ENCODE measurements around the gene CASP9. TPM values are rescaled to one million over a fixed set of nuclear protein-coding genes. Genes with fewer than 3 reads are reported as not detected.

CASP9 gene
- total and polyA plus RNA-seq, 2 of the 13 experiments (the other 11 are each of a cell fraction or from before 2014, with no cell fraction given) = 8.5 to 11.5 TPM

DNA sequence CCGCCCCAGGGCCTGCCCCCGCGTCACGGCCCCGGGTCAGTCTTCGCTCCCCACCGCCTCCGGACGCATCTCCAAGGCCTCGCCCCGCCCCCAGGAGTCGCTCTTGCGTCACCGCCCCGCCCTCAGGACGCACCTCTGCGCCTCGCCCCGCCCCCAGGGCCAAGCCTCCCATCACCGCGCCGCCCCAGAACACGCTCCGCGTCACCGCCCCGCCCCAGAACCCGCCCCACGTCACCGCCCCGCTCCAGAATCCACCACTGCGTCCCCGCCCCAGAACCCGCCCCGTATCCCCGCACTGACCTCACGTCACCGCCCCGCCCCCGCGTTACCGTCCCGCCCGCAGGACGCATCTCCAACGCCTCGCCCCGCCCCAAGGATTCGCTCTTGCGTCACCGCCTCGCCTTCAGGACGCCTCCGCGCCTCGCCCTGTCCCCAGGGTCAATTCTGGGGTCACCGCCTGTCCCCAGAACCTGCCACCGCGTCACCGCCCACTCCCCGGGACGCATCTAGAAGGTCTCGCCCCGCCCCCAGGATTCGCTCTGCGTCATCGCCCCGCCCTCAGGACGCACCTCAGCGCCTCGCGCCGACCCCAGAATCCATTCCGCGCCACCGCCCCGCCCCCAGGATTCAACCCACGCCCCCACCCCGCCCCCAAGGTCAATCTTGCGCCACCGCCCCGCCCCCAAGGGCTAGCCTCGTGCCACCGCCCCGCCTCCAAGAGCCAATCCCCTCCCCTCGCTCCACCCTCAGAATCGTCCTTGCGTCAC is 451 bp upstream of the CASP9 start (continued):
- TF ChIP-seq SPEN (CRISPR knock-in tag; IDR thresholded peaks at IDR 0.05; ENCODE audit: low read depth) = peak; percentile 65; the same call in 1 of the 2 replicates
- TF ChIP-seq, protein P1, sequence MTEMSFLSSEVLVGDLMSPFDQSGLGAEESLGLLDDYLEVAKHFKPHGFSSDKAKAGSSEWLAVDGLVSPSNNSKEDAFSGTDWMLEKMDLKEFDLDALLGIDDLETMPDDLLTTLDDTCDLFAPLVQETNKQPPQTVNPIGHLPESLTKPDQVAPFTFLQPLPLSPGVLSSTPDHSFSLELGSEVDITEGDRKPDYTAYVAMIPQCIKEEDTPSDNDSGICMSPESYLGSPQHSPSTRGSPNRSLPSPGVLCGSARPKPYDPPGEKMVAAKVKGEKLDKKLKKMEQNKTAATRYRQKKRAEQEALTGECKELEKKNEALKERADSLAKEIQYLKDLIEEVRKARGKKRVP (CRISPR knock-in tag; IDR thresholded peaks at IDR 0.05) = 0 out of 4 replicates have a peak, but pooled peaks of 1 of the 2 experiments have one; percentile 35
- peak; percentile 37; the same call in 1 of the 2 replicates for TF ChIP-seq BHLHE40 (IDR thresholded peaks at IDR 0.05; ENCODE audit: low read length)
- TF ChIP-seq, protein P2, sequence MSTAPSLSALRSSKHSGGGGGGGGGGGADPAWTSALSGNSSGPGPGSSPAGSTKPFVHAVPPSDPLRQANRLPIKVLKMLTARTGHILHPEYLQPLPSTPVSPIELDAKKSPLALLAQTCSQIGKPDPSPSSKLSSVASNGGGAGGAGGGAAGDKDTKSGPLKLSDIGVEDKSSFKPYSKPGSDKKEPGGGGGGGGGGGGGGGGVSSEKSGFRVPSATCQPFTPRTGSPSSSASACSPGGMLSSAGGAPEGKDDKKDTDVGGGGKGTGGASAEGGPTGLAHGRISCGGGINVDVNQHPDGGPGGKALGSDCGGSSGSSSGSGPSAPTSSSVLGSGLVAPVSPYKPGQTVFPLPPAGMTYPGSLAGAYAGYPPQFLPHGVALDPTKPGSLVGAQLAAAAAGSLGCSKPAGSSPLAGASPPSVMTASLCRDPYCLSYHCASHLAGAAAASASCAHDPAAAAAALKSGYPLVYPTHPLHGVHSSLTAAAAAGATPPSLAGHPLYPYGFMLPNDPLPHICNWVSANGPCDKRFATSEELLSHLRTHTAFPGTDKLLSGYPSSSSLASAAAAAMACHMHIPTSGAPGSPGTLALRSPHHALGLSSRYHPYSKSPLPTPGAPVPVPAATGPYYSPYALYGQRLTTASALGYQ (CRISPR knock-in tag; IDR thresholded peaks at IDR 0.05) = no peak
- TF ChIP-seq ATF1 (CRISPR knock-in tag; IDR thresholded peaks at IDR 0.05) = 0 out of 2 replicates have a peak, but pooled peaks have one; percentile 20
- TF ChIP-seq HOXA3 (CRISPR knock-in tag; IDR thresholded peaks at IDR 0.05) = peak; percentile 73
- no peak for TF ChIP-seq ZNF607 (CRISPR knock-in tag; IDR thresholded peaks at IDR 0.05; ENCODE audit: borderline replicate concordance)
- no peak for TF ChIP-seq ZNF33B (CRISPR knock-in tag; IDR thresholded peaks at IDR 0.05)
- peak; percentile 68 for TF ChIP-seq RBFOX2 (IDR thresholded peaks at IDR 0.05; ENCODE audit: low read depth, low read length)
- TF ChIP-seq TAF15 (IDR thresholded peaks at IDR 0.05; ENCODE audit: low read depth, low read length, poor library complexity, severe bottlenecking) = no peak
- no peak for TF ChIP-seq CBX2 (IDR thresholded peaks at IDR 0.05; ENCODE audit: low read depth, low read length)
- no peak for TF ChIP-seq CBX2 (CRISPR knock-in tag; IDR thresholded peaks at IDR 0.05; ENCODE audit: low read depth)
- 0 out of 2 replicates have a peak, but pooled peaks have one; percentile 2 for TF ChIP-seq GABPA (IDR thresholded peaks at IDR 0.05; ENCODE audit: low read depth, low read length)
- no peak for TF ChIP-seq GABPA (CRISPR knock-in tag; IDR thresholded peaks at IDR 0.05; ENCODE audit: low read depth)
- TF ChIP-seq FOSL2 (CRISPR knock-in tag; IDR thresholded peaks at IDR 0.05) = peak; percentile 3; the same call in 1 of the 2 replicates
- peak; percentile 36; the same call in 1 of the 2 replicates for TF ChIP-seq NR2F6 (IDR thresholded peaks at IDR 0.05)
- TF ChIP-seq NR2F6 (CRISPR knock-in tag; IDR thresholded peaks at IDR 0.05) = peak; percentile 37; the same call in 1 of the 2 replicates
- TF ChIP-seq TCF7 (IDR thresholded peaks at IDR 0.05; ENCODE audit: low read depth) = no peak
- peak; percentile 79; the same call in 1 of the 2 replicates for TF ChIP-seq SP4 (CRISPR knock-in tag; IDR thresholded peaks at IDR 0.05)
- TF ChIP-seq ZFX (CRISPR knock-in tag; IDR thresholded peaks at IDR 0.05; ENCODE audit: low read depth) = 0 out of 2 replicates have a peak, but pooled peaks have one; percentile 5
- peak; percentile 8; the same call in 1 of the 2 replicates for TF ChIP-seq MED1 (CRISPR knock-in tag; IDR thresholded peaks at IDR 0.05)
- TF ChIP-seq, protein P3, sequence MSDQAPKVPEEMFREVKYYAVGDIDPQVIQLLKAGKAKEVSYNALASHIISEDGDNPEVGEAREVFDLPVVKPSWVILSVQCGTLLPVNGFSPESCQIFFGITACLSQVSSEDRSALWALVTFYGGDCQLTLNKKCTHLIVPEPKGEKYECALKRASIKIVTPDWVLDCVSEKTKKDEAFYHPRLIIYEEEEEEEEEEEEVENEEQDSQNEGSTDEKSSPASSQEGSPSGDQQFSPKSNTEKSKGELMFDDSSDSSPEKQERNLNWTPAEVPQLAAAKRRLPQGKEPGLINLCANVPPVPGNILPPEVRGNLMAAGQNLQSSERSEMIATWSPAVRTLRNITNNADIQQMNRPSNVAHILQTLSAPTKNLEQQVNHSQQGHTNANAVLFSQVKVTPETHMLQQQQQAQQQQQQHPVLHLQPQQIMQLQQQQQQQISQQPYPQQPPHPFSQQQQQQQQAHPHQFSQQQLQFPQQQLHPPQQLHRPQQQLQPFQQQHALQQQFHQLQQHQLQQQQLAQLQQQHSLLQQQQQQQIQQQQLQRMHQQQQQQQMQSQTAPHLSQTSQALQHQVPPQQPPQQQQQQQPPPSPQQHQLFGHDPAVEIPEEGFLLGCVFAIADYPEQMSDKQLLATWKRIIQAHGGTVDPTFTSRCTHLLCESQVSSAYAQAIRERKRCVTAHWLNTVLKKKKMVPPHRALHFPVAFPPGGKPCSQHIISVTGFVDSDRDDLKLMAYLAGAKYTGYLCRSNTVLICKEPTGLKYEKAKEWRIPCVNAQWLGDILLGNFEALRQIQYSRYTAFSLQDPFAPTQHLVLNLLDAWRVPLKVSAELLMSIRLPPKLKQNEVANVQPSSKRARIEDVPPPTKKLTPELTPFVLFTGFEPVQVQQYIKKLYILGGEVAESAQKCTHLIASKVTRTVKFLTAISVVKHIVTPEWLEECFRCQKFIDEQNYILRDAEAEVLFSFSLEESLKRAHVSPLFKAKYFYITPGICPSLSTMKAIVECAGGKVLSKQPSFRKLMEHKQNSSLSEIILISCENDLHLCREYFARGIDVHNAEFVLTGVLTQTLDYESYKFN (CRISPR knock-in tag; conservative IDR thresholded peaks at IDR 0.05) = peak; percentile 42; the same call in 1 of the 2 replicates
- TF ChIP-seq, protein P4, sequence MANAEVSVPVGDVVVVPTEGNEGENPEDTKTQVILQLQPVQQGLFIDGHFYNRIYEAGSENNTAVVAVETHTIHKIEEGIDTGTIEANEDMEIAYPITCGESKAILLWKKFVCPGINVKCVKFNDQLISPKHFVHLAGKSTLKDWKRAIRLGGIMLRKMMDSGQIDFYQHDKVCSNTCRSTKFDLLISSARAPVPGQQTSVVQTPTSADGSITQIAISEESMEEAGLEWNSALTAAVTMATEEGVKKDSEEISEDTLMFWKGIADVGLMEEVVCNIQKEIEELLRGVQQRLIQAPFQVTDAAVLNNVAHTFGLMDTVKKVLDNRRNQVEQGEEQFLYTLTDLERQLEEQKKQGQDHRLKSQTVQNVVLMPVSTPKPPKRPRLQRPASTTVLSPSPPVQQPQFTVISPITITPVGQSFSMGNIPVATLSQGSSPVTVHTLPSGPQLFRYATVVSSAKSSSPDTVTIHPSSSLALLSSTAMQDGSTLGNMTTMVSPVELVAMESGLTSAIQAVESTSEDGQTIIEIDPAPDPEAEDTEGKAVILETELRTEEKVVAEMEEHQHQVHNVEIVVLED (CRISPR knock-in tag; IDR thresholded peaks at IDR 0.05; ENCODE audit: borderline replicate concordance) = peak; percentile 90

Data from HepG2 (cell line).